ENCODE results near the gene KCNF1. TPM values are rescaled to one million over a fixed set of nuclear protein-coding genes. Genes with fewer than 3 reads are reported as not detected.

Gene KCNF1
- total RNA-seq, 1 experiment from 2014 or later, result 1.2 TPM

GRCh38 chr2:10911291-10912075 lies at the start of gene KCNF1 (continued):
- TF ChIP-seq, protein P1, sequence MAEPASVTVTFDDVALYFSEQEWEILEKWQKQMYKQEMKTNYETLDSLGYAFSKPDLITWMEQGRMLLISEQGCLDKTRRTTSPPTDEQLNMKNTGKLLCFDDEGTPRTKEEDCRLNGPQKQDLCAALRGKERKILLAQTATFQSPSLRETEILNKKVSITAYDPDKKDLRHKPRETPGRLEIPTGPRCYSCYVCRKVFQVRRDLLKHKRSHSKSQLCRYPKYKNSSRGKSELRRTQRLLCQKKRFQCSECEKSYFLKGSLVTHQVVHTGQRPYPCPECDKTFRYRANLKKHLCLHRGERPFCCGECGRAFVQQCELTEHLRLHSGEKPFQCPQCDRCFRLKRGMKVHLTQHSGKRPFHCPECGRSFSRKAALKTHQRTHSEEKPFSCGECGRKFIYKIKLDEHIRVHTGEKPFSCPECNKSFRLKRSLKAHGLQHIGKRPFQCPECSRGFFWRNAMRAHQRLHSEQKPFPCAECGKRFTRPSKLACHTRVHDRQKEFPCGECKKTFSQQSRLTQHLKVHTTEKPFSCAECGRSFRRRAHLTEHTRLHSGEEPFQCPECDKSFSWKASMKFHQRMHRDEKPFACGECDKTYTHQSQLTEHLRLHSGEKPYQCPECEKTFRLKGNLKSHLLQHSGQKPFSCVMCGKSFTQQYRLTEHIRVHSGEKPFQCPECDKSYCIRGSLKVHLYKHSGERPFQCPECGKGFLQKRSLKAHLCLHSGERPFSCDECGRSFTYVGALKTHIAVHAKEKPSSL (CRISPR knock-in tag; conservative IDR thresholded peaks at IDR 0.05), result no peak
- TF ChIP-seq IRF2 (CRISPR knock-in tag; IDR thresholded peaks at IDR 0.05; ENCODE audit: borderline replicate concordance, low read depth) (no peak), NR2C2 (CRISPR knock-in tag; IDR thresholded peaks at IDR 0.05) (no peak), ZNF121 (CRISPR knock-in tag; IDR thresholded peaks at IDR 0.05) (no peak), NFYB (CRISPR knock-in tag; conservative IDR thresholded peaks at IDR 0.05; ENCODE audit: low read depth) (no peak), SP1 (CRISPR knock-in tag; conservative IDR thresholded peaks at IDR 0.05) (no peak), ZNF423 (CRISPR knock-in tag; IDR thresholded peaks at IDR 0.05) (peak; percentile 33), MXD4 (CRISPR knock-in tag; IDR thresholded peaks at IDR 0.05; ENCODE audit: borderline replicate concordance) (no peak), FOXK1 (CRISPR knock-in tag; IDR thresholded peaks at IDR 0.05) (no peak), NFE2L1 (CRISPR knock-in tag; IDR thresholded peaks at IDR 0.05) (no peak), ELF4 (CRISPR knock-in tag; IDR thresholded peaks at IDR 0.05; ENCODE audit: low read depth) (no peak), PRRX2 (CRISPR knock-in tag; IDR thresholded peaks at IDR 0.05) (no peak), ZNF396 (CRISPR knock-in tag; IDR thresholded peaks at IDR 0.05; ENCODE audit: borderline replicate concordance) (no peak), USF1 (CRISPR knock-in tag; IDR thresholded peaks at IDR 0.05) (no peak), NFATC4 (CRISPR knock-in tag; IDR thresholded peaks at IDR 0.05) (no peak), ETV6 (CRISPR knock-in tag; IDR thresholded peaks at IDR 0.05) (peak; percentile 79; the same call in 1 of the 2 replicates), MAX (CRISPR knock-in tag; IDR thresholded peaks at IDR 0.05) (no peak)
- TF ChIP-seq, protein P2, sequence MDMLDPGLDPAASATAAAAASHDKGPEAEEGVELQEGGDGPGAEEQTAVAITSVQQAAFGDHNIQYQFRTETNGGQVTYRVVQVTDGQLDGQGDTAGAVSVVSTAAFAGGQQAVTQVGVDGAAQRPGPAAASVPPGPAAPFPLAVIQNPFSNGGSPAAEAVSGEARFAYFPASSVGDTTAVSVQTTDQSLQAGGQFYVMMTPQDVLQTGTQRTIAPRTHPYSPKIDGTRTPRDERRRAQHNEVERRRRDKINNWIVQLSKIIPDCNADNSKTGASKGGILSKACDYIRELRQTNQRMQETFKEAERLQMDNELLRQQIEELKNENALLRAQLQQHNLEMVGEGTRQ (CRISPR knock-in tag; IDR thresholded peaks at IDR 0.05), result 0 out of 2 replicates have a peak, but pooled peaks have one; percentile 5
- TF ChIP-seq, protein P3, sequence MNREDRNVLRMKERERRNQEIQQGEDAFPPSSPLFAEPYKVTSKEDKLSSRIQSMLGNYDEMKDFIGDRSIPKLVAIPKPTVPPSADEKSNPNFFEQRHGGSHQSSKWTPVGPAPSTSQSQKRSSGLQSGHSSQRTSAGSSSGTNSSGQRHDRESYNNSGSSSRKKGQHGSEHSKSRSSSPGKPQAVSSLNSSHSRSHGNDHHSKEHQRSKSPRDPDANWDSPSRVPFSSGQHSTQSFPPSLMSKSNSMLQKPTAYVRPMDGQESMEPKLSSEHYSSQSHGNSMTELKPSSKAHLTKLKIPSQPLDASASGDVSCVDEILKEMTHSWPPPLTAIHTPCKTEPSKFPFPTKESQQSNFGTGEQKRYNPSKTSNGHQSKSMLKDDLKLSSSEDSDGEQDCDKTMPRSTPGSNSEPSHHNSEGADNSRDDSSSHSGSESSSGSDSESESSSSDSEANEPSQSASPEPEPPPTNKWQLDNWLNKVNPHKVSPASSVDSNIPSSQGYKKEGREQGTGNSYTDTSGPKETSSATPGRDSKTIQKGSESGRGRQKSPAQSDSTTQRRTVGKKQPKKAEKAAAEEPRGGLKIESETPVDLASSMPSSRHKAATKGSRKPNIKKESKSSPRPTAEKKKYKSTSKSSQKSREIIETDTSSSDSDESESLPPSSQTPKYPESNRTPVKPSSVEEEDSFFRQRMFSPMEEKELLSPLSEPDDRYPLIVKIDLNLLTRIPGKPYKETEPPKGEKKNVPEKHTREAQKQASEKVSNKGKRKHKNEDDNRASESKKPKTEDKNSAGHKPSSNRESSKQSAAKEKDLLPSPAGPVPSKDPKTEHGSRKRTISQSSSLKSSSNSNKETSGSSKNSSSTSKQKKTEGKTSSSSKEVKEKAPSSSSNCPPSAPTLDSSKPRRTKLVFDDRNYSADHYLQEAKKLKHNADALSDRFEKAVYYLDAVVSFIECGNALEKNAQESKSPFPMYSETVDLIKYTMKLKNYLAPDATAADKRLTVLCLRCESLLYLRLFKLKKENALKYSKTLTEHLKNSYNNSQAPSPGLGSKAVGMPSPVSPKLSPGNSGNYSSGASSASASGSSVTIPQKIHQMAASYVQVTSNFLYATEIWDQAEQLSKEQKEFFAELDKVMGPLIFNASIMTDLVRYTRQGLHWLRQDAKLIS (CRISPR knock-in tag; IDR thresholded peaks at IDR 0.05; ENCODE audit: borderline replicate concordance), result no peak
- TF ChIP-seq, protein P4, sequence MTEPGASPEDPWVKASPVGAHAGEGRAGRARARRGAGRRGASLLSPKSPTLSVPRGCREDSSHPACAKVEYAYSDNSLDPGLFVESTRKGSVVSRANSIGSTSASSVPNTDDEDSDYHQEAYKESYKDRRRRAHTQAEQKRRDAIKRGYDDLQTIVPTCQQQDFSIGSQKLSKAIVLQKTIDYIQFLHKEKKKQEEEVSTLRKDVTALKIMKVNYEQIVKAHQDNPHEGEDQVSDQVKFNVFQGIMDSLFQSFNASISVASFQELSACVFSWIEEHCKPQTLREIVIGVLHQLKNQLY (CRISPR knock-in tag; IDR thresholded peaks at IDR 0.05), result no peak
- TF ChIP-seq, protein P5, sequence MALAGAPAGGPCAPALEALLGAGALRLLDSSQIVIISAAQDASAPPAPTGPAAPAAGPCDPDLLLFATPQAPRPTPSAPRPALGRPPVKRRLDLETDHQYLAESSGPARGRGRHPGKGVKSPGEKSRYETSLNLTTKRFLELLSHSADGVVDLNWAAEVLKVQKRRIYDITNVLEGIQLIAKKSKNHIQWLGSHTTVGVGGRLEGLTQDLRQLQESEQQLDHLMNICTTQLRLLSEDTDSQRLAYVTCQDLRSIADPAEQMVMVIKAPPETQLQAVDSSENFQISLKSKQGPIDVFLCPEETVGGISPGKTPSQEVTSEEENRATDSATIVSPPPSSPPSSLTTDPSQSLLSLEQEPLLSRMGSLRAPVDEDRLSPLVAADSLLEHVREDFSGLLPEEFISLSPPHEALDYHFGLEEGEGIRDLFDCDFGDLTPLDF (CRISPR knock-in tag; IDR thresholded peaks at IDR 0.05), result no peak
- TF ChIP-seq, protein P6, sequence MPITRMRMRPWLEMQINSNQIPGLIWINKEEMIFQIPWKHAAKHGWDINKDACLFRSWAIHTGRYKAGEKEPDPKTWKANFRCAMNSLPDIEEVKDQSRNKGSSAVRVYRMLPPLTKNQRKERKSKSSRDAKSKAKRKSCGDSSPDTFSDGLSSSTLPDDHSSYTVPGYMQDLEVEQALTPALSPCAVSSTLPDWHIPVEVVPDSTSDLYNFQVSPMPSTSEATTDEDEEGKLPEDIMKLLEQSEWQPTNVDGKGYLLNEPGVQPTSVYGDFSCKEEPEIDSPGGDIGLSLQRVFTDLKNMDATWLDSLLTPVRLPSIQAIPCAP (CRISPR knock-in tag; IDR thresholded peaks at IDR 0.05), result no peak
- TF ChIP-seq, protein P7, sequence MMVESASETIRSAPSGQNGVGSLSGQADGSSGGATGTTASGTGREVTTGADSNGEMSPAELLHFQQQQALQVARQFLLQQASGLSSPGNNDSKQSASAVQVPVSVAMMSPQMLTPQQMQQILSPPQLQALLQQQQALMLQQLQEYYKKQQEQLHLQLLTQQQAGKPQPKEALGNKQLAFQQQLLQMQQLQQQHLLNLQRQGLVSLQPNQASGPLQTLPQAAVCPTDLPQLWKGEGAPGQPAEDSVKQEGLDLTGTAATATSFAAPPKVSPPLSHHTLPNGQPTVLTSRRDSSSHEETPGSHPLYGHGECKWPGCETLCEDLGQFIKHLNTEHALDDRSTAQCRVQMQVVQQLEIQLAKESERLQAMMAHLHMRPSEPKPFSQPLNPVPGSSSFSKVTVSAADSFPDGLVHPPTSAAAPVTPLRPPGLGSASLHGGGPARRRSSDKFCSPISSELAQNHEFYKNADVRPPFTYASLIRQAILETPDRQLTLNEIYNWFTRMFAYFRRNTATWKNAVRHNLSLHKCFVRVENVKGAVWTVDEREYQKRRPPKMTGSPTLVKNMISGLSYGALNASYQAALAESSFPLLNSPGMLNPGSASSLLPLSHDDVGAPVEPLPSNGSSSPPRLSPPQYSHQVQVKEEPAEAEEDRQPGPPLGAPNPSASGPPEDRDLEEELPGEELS (CRISPR knock-in tag; IDR thresholded peaks at IDR 0.05), result peak; percentile 20; the same call in 1 of the 2 replicates
